Measurements from ENCODE around the gene SRPRB.

- TF ChIP-seq CTCF (IDR thresholded peaks at IDR 0.05; ENCODE audit: low read length), result no peak
- TF ChIP-seq EZH2 (optimal IDR thresholded peaks at IDR 0.05; ENCODE audit: low read depth, low read length), result no peak
- TF ChIP-seq EZH2phosphoT487 (IDR thresholded peaks at IDR 0.05; ENCODE audit: low read length), result no peak
Measured at GRCh38 chr3:133834621-133835417, 29.2 kb downstream of the SRPRB start.

Data from MM.1S (cell line).